ENCODE results near the gene PCDHGA12.

DNA sequence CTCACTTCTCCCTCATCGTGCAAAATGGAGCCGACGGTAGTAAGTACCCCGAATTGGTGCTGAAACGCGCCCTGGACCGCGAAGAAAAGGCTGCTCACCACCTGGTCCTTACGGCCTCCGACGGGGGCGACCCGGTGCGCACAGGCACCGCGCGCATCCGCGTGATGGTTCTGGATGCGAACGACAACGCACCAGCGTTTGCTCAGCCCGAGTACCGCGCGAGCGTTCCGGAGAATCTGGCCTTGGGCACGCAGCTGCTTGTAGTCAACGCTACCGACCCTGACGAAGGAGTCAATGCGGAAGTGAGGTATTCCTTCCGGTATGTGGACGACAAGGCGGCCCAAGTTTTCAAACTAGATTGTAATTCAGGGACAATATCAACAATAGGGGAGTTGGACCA lies 979 bp downstream of the PCDHGA12 start:
- TF ChIP-seq, protein P1, sequence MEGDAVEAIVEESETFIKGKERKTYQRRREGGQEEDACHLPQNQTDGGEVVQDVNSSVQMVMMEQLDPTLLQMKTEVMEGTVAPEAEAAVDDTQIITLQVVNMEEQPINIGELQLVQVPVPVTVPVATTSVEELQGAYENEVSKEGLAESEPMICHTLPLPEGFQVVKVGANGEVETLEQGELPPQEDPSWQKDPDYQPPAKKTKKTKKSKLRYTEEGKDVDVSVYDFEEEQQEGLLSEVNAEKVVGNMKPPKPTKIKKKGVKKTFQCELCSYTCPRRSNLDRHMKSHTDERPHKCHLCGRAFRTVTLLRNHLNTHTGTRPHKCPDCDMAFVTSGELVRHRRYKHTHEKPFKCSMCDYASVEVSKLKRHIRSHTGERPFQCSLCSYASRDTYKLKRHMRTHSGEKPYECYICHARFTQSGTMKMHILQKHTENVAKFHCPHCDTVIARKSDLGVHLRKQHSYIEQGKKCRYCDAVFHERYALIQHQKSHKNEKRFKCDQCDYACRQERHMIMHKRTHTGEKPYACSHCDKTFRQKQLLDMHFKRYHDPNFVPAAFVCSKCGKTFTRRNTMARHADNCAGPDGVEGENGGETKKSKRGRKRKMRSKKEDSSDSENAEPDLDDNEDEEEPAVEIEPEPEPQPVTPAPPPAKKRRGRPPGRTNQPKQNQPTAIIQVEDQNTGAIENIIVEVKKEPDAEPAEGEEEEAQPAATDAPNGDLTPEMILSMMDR (IDR thresholded peaks at IDR 0.05), result no peak
- no peak for TF ChIP-seq POLR2A (IDR thresholded peaks at IDR 0.05)
- TF ChIP-seq POLR2AphosphoS5 (IDR thresholded peaks at IDR 0.05; ENCODE audit: insufficient read depth in 1 of 2, low read depth in 1 of 2), result no peak
